Upper lobe of left lung (tissue), 4 donors: ENCODE results near the gene PIGP.

Source experiments
- EP300 ChIP-seq, 4 donors: sonication (generic); formaldehyde crosslinking; IDR thresholded peaks; one replicate each; pipeline ENCODE4 v1.5.1; 2017; ENCODE audit warnings: antibody characterized with exemption in 4 of 4, control low read depth in 2 of 4
- POLR2A ChIP-seq, 4 donors: fragments of 450-650 bp; IDR thresholded peaks; one replicate each; pipeline ENCODE4 v1.5.1; 2016 to 2017; ENCODE audit warnings: antibody characterized with exemption in 4 of 4, mild to moderate bottlenecking in 2 of 4
- POLR2AphosphoS5 ChIP-seq, 2 donors: sonication (generic); formaldehyde crosslinking; IDR thresholded peaks; one replicate each; pipeline ENCODE4 v1.5.1; 2017; ENCODE audit warnings: antibody characterized with exemption in 2 of 2
- TF ChIP-seq, protein P1 (sequence below), 6 experiments: fragments of 450-650 bp in 4 of 6; fragments of 200-600 bp in 2 of 6; sonication (generic) in 2 of 6; IDR thresholded peaks; one replicate each; pipeline ENCODE4 v1.5.1; 2016 to 2019; ENCODE audit warnings: antibody characterized with exemption in 6 of 6

DNA sequence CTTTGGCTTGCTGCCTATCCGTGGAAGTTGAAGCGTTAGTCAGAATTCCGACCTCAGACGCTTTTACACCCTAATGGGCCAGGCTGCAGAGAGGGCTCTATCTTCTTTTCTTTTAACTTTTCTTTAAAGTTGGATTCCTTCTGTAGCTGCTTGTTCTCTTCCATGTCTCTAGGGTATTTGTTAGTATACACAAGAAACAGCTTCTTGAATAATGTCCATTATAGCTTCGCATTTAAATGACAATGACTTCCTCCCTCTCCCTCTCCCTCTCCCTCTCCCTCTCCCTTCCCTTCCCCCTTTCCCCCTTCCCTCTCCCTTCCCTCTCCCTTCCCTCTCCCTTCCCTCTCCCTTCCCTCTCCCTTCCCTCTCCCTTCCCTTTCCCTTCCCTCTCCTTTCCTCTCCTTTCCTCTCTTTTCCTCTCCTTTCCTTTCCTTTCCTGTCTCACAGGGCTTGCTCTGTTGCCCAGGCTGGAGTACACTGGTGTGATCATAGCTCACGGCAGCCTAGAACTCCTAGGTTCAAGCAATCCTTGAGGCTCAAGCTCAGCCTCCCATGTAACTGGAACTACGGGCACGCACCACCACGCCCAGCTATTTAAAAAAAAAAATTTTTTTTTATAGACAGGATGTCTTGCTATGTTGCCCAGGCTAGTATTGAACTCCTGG, 33.3 kb downstream of the PIGP start:
- TF ChIP-seq EP300 (IDR thresholded peaks at IDR 0.05) (no peak), POLR2A (IDR thresholded peaks at IDR 0.05) (no peak), POLR2AphosphoS5 (IDR thresholded peaks at IDR 0.05) (no peak)
- TF ChIP-seq, protein P1, sequence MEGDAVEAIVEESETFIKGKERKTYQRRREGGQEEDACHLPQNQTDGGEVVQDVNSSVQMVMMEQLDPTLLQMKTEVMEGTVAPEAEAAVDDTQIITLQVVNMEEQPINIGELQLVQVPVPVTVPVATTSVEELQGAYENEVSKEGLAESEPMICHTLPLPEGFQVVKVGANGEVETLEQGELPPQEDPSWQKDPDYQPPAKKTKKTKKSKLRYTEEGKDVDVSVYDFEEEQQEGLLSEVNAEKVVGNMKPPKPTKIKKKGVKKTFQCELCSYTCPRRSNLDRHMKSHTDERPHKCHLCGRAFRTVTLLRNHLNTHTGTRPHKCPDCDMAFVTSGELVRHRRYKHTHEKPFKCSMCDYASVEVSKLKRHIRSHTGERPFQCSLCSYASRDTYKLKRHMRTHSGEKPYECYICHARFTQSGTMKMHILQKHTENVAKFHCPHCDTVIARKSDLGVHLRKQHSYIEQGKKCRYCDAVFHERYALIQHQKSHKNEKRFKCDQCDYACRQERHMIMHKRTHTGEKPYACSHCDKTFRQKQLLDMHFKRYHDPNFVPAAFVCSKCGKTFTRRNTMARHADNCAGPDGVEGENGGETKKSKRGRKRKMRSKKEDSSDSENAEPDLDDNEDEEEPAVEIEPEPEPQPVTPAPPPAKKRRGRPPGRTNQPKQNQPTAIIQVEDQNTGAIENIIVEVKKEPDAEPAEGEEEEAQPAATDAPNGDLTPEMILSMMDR (IDR thresholded peaks at IDR 0.05), result no peak
